SKM-1 (cell line): ENCODE data around the gene MCTP1.
"Not testable (repeated sequence)": the region's sequence is repeated elsewhere in the genome, so short reads cannot be mapped to it uniquely, and the experiment has no call there.

Experiments used
- DNase-seq: peaks from one replicate; lab custom pipeline; 2025; ENCODE audit not compliant: unreplicated experiment; lab: John Stamatoyannopoulos, UW

MCTP1 gene

DNA sequence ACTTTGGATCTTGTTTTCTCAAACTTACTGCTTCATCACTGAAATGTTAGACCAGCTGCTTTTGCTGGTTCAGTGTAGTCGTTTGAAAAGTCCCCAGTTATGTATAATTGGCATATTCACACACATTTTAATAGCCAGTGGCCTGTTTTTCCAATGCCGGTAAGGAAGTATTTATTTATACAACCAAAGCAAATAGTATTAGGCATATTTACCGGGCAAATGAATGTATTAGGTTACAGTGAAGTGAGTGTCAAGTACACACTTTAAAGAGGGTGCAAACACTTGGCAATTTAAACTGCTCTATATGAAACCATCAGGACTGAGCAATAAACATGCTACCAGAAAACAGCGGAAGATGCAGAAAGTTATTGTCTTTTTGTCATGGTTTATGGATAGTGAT is 242.9 kb downstream of the MCTP1 start:
- DNase-seq: no peak

DNA sequence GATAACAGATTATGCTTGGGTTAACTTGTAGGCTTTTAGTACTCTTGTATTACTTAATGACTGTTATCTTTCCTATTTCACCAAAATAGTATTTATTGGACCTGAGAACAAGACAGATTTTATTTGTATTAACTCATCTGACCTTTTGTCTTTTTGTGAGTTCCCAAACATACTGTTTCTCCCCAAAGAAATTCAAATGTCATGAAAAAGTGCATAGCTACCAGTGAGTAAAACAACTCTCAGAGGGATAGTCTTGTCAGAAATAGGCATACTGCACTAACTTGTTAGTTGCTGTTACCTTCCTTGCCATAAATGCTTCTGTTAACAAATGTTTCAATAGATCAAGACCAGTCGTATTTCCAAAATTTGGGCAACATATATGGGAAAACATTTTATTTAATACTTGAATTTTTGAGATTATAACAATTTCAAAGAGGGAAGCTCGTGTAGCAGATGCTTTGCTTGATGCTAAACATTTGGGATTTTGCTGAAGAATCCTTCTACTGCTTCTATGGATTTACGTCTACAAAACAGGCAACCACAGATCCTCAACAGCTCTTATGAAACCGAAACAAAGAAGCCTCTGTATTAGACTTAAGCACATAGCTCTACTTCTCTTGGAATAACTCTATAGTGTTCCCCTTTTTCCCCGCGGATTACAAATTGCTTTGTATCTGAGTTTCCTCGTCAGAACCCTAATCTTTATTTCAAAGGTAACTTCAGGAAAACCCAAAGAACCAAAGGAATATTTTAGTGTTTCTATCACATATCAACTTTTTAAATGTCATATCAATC is 248.8 kb downstream of the MCTP1 start:
- DNase-seq: no peak

DNA sequence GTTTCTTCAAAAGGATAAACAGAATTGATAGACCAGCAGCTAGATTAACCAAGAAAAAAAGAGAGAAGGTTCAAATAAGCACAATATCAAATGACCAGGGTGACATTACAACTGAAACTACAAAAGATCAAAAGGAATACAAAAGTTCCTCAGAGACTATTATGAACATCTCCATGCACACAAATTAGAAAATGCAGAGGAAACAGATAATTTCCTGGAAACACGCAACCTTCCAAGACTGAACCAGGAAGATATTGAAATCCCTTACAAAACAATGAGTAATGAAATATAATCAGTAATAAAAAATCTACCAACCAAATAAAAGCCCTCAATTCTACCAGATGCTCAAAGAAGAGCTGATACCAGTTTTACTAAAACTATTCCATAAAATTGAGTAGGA is 252.1 kb downstream of the MCTP1 start:
- no peak for DNase-seq

DNA sequence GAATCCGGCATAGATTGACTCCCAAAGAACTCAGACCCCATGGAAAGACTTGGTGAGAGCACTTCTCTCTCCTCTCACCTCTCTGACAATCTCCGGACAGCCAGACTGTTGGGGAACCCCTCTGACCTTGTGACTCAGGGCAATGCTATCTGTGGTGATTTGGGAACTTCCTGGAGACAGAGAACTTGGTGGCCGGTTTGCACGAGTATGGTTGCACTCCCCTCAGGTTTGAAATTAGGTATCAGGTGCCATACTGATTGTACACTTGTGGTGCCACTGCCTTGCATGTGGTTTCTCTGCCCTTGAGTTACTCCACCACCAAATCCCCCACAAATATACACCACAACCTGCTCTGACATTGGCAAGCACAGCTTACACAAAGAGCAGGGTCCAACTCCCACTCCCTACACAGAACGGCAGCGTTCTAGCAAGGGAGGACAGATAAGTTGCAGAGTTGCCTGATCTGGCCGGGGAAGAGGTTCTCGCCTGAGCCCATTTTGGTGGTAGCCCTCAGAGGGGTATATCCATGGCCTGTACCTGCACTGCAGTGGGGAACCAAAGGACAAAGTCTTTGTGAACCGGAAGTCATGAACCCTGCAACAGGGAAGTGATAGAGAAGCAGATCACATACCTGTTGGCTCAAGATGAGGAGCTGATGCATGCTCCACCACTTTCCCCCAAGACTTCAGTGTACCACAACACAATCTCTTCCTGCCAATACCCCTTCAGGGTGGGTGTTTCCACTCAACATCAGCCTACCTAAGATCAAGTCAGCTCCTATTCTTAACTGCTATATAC is 255.1 kb downstream of the MCTP1 start:
- no peak for DNase-seq

DNA sequence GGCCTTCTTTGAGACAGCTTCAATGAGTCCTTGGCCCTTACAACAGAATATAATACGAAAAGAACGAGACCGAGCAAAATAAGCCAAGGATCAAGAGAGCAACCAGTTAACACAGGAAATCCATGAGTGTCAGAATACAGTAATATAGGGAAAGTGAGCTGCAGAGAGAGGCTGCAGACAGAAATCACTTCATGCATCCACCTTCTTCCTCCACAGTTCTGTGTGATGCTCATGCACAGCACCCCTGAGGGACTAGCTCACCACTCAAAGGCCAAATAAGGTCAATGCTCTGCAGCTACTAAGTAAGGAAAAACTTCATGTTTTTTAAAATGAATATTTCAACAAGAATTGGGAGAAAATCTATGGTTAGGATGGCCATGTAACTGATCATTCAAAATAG is 257.1 kb downstream of the MCTP1 start:
- DNase-seq: no peak

DNA sequence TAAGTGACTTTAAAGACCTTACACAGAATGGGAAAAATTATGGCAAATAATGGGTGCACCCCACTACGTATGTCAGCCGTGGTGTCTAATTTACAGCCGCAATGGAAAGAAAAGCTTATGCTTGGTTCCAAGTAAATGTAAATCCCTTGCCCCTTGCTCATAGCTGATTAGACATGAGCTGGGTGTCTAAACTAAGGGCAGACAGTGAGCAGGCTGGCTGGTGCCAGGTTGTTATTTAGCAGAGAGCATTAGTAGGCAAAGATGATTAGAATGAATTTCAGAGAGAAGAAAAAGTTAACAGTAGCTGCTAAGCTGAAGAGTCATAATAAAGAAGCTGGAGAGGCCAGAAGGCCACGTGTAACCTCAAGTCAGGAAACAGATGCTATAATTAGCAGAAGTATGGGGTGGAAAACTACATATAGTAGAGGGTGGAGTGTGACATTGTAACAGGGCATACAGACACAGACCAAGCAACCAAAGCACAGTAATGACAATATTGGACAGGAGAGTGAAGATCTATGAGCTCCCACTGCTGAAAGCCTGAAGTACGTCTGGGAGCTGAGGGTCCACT is 257.7 kb downstream of the MCTP1 start:
- DNase-seq: peak; percentile 71

DNA sequence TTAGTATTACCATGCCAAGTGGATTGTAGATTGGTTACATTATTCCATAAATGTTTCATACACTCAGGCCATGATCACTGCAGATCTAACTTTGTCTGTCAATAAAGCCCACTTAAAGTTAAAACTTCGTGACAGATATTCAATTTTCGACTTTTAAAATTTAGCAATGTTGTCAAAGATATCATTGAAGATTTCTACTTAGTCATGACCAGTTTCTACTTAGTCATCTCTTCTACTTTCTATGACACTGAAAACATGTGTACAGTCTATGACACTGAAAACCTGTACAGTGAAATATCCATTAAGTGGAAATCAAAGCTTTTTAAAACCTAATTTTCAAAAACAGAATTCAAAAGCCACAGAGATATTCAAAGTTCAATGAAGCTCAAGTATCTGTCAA is 258.2 kb downstream of the MCTP1 start:
- no peak for DNase-seq

DNA sequence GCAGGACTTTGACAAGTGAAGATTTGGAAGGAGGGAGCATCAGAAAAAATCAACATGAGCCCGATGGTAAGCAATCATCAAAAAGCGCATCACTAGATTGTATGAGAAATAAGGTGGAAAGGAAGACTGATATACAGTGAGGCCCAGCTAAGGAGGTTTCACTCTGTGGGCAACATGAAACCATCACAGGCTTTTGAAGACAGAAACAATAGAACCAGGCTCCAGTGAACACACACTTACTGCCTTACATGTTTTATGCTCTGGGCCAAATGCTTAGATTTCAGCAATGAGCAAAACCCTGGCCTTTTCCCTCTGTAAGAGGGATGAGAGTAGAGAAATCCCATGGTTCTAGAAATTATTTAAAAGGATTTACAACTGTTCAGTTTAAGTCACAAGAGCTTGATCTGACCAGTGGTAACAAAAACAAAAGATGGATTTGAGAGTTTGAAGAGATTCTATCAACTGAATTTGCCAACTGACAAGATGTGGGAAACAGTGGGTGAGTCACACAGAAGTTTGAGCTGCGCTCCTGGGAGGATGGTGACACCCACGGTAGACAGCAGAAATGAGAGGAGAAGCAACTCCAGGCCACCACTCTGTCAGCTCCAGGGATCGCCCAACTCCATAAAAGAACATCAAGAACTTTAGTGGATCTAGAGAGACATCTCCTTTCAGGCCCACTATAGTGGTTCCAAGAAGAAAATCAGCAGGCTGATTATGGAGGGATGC is 261.8 kb downstream of the MCTP1 start:
- DNase-seq: no peak

DNA sequence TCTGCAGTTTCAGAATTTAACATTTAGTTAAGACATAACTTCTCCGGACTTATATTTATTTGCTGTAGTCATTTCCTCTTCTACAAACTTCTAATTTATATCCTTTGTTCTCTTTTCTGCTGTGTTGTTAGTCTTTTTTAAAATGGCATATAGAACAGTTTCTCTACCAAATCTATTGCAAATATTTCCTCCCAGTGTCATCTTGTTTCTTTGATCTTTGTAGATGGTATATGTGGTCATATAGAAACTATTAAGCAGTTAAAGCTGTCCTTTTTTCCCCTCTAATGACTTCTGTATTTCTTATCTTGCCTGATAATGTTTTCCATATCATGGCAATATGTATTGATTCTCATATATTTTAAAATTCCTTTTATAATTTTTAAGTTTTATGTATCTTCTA is 264.5 kb downstream of the MCTP1 start:
- no peak for DNase-seq

DNA sequence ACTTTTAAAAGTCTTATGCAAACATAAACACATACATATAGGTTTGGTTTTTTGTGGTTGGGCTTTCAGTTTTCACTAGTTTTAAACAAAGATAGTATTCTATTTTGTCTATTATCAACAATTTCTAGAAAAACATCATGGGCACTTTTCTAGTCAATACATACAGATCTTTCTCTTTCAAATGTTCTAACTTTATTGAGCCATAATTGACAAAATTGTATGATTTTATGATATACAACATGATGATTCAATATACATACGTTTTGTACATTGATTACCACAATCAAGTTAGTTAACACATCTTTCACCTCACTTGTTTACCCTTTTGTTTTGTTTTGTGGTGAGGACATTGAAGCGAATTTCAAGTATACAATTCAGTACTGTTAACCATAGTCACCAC is 265.9 kb downstream of the MCTP1 start:
- DNase-seq: no peak

DNA sequence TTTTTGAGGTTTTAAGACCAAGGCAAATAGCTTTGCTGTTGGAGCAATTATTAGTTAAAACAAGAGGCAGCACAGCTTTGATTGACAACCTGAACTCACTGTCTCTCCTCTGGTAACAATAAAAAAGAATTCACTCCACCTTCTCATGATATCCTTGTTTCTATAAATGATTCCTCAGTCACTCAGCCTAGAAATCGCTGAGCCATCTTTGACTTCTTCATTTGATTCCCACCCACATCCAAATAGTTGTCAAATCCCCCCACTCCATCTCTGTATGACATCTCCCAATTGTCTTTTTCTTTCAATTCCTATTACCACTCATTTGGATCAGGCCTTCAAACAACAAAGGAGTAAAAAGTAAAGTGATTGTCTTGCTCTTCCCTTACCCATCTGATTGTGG is 266.4 kb downstream of the MCTP1 start:
- DNase-seq: no peak

DNA sequence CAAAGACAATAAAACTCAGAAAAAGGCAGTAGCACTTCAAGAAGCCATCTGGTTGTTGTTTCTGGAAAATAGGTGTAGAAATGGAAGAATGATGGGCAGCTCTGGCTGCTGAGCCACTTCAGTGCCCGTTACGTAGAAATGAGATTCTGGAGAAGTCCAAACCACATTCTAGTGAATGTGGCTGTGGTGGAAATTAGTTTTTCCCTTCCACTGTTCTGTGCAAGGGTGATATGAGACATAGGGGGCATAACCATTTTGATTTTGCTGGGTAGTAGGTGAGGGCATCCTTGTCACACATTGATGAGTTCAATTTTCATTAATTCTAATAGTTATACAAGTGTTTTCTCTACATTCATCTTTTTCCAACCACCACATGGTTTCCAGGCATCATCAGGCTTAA is 275.1 kb downstream of the MCTP1 start:
- no peak for DNase-seq

DNA sequence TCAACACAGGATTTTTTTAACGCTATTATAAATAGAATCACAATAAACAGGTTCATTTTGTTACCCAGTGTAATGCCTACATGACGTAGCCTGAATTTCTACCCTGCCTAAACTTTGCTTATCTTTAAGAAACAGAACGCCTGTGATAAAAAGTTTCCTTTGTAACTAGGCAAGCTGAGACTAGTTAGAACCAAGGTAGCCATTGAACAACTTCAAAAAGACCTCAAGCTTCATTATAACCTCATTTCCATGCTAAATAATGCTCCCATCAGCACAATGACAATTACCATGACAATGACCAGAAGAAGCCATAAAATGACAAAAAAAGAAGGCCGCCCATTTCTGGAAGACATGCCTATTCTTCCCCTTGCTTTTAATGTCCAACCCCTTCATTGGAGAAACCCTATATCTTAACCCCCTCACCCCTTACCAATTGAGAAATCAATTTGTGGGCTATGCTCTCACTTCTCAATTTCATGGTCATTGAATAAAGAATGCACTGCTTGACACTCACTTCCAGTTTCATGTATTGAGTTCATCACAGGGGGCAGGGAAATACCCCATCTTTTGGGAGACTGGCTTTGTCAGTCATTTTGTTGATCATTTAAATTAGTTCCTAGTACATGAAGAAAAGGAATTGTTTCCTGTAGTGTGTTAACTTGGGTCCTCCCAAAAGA is 276.8 kb downstream of the MCTP1 start:
- no peak for DNase-seq

DNA sequence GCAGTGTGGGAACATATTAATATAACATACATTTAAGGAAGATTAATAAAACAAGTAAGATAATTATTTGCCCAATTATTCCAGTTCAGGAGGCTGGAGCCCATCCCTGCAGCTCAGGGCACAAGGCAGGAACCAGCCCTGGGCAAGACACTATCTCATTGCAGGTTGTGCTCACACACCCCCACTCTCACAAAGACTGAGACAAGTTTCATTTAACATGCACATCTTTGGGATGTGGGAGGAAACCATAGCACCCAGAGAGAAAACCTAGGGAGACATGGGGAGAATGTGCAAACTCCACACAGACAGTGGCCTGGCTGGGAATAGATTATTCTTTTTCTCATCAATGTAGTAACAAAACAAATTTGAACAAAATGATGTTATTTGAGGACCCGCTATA is 279.1 kb downstream of the MCTP1 start:
- no peak for DNase-seq

DNA sequence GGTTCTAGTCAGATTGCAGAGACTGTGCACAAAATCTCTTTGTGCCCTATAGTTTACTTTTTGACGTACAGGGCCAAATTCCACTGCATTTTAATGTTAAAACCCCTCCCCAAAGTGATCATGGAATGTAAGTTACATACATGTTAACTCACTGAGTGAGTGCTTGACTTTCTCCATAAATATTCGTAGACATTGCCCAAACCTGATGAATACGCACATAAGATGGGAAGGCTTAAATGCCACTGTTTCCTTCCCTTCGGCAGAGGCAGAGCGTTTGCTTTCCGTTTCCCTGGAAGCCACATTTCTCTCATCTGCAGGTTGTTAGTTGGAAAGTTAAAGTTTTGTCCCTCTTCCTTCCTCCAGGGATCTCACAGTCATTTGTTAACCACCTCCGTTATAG is 286.2 kb downstream of the MCTP1 start:
- DNase-seq: no peak

DNA sequence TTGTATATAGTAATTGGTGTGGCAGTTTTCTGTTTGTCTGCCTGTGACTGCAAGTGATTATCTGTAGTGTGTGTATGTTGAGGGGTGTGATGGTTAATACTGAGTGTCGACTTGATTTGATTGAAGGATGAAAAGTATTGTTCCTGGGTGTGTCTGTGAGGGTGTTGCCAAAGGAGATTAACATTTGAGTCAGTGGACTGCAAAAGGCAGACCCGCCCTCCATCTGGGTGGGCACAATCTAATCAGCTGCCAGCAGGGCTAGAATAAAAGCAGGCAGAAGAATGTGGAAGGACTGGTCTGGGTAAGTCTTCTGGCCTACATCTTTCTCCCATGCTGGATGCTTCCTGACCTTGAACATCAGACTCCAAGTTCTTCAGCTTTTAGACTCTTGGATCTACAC is 290.4 kb downstream of the MCTP1 start:
- not testable (repeated sequence) for DNase-seq

DNA sequence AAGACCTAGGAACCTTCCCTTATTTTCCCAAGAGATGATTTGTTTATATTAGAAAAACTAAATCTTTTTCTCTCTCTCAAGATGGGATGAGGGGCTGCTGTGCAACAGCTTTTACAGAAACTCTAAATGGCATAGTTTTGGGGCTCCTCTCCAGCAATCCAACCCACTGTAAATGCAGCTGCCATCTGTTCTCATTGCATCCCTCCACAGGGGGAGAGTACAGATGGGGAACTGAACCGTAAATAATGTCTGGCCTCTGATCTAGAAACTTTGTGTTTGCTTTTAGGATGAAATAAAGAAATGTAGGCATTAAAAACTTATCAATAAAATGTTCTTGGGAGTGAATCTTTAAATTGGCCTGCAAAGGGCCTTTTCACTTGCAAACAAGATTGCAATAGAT is 291.4 kb downstream of the MCTP1 start:
- DNase-seq: no peak

DNA sequence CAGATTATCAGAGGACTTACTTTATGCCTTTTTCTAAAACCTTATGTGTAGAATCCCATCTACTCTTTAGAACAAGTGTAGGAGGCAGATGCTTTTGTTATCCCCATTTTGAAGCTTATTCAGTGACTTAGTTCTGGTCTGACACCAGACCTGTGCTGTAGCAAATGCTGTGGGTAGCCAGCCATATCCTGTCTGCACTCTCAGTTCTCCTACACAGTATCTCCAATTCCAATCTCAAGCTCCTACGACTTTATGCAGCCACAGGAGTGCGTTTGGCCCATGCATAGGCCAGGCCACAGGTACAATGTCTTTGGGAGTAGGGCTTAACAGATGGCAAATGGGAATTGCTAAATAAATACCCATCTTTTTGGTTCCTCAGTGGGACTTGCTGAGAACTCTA is 292.6 kb downstream of the MCTP1 start:
- DNase-seq: no peak

DNA sequence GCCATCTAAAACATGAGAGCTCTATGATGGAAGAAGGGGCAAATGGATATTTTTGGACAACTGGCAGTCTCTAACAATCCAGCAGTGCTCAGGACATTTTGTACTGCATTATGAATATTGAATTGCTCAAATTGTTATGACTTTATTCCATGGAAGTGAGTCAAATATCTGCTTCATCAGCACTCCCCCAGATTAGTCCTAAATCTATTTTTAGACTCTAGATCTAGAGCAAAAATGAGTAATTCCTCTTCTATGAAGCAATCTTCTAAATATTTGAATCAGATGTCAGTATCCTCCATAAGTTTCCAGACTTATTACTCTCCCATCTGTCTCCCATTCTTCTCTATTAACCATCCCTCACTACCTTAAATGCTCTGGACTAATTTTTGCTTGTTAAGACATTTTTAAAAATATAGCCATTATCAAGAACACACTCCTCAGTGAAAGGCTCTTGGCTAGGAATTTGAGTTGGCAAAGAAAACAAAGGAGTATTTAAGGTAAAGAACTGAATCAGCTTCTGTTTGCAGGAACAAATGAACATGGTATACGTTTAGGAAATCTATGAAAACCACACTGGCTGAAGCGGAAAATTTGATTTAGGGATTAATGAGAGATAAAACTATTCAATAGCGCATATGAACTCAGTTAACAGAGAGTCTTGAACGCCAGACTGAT is 300.9 kb downstream of the MCTP1 start:
- no peak for DNase-seq

DNA sequence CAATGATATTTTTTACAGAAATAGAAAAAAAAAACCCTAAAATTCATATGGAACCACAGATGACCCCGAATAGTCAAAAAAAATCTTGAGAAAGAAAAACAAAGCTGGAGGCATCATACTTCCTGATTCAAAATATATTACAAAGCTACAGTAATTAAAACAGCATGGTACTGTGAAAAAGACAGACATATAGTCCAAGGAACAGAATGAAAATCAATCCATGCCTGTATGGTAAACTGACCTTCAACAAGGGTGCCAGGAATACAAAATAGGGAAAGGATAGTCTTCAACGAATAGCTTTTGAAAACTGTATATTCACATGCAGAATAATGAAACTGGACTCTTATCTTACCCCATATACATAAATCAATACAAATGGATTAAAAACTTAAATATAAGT is 307.5 kb downstream of the MCTP1 start:
- no peak for DNase-seq
